Measurements from ENCODE around the gene SCN1A.

Gene SCN1A

GRCh38 chr2:165967746-165968145 lies 160.1 kb downstream of the SCN1A start:
- no peak for DNase-seq

DNA sequence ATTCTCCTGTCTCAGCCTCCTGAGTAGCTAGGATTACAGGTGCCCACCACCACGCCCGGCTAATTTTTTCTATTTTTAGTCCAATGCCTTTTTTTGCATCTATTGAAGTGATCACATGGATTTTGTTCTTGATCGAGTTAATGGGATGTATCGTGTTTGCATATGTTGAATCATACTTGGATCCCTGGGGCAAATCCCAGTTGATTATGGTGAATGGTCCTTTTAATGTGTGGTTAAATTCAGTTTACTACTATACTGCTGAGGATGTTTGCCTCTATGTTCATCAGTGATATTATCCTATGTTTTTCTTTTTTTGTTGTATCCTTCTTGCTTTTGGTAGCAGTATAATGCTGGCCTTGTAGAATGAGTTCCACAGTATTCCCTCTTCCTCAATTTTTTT lies 166.0 kb downstream of the SCN1A start:
- DNase-seq, result no peak

DNA sequence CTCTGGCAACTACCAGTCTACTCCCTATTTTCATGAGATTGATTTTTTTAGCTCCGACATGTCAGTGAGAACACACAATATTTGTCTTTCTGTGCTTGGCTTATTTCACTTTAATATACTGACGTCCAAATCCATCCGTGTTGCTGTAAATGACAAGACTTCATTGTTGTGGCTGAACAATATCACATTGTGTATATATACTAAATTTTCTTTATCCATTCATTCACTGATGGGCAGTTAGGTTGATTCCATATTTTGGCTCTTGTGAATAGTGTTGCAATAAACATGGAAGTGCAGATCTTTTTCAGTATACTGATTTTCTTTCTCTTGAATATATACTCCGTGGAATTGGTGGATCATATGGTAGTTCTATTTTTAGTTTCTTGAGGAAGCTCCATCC lies 168.4 kb downstream of the SCN1A start:
- no peak for DNase-seq

DNA sequence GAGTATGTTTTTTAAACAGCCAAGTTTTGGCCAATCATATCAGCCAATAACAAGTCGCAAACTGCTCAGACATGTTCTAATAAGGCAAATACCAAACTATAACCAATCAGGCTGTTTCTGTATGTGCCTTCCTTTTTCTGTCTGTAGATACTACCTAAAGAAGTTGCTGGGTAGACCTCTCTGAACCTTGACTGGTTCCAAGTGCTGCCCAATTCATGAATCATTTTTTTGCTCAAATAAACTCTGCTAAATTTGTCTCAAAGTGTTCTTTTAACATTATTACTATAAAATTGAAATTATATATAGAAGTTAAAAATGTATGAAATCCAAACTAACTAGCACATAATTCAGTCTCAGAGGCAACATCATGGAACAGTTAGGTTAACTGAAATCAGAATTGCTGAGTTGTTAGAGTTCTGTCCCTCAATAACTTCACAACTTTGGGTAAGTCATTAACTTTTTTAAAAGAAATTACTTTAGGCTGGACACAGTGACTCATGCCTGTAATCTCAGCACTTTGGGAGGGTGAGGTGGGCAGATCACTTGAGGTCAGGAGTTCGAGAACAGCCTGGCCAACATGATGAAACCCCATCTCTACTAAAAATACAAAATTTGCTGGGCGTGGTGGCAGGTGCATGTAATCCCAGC lies 169.4 kb downstream of the SCN1A start:
- no peak for DNase-seq

- DNase-seq, result peak; percentile 49
Observed at GRCh38 chr2:165957030-165957675, 170.7 kb downstream of the SCN1A start.

GRCh38 chr2:165953655-165954606 lies 173.9 kb downstream of the SCN1A start, which contains the start of gene TTC21B:
TSS of gene TTC21B (minus strand) at chr2:165953776. CDS start at chr2:165953705, 71 bp downstream.
- peak; percentile 90 for DNase-seq

GRCh38 chr2:165953306-165953654 lies 174.5 kb downstream of the SCN1A start:
- peak; percentile 61 for DNase-seq

GRCh38 chr2:165952741-165953211 lies 175.0 kb downstream of the SCN1A start:
- DNase-seq, result no peak

DNA sequence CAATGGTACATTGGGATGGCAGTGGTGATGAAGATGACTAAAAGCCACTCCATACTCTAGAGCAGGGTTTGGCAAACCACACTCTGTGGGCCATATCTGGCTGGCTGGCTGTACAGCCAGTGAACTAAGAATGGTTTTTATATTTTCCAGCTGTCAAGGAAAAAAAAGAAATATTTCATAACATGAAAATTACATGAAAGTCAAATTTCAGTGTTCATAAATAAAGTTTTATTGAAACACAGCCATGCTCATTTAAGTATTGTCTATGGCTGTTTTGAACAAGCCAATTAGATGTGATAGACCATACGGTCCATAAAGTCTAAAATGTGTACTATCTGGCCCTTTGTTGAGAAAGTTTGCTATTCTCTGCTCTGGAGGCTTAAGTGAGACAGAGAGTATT lies 175.7 kb downstream of the SCN1A start:
- no peak for DNase-seq

DNA sequence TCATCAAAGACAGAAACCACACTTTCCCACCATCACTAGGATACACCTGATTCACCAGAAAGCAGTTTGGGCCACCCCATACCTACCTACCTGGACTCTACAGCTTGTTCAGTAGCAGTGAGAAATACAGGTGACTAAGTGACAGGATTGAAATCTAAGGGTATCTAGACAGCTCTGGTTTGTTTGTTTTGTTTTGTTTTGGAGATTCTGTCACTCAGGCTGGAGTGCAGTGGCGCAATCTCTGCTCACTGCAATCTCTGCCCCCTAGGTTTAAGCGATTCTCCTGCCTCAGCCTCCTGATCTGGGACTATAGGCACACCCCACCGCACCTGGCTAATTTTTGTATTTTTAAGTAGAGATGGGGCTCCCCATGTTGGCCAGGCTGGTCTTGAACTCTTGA lies 177.4 kb downstream of the SCN1A start:
- no peak for DNase-seq

- no peak for DNase-seq
Observed at GRCh38 chr2:165941827-165942226, 186.0 kb downstream of the SCN1A start.

GRCh38 chr2:165938237-165938636 lies 189.6 kb downstream of the SCN1A start:
- no peak for DNase-seq

Data from NCI-H510A (cell line).